ENCODE results near the gene ARHGAP15.

Gene ARHGAP15

DNA sequence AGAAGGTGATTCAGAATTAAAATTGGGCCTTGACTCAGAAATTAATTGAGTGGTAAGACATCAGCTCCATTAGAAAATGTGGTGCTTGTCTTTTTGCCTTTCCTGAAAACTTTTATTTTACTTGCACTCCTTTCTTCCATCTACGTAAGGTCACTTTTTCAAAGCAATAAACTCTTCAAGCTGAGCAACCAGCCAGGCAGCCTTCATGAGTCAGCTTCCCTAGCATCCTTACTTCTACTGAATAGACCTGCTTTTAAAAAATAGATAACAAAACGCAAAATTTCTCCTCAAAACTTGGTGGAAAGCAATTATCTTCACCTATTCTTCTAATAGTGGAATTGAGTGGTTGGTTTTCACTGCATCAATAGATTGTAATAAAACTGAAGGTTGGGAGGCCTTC is 504.2 kb downstream of the ARHGAP15 start:
- DNase-seq (ENCODE audit: low spot score) = no peak

- no peak for DNase-seq (ENCODE audit: low spot score)
These were observed 506.1 kb downstream of the ARHGAP15 start for GRCh38 chr2:143635302-143635701.

DNA sequence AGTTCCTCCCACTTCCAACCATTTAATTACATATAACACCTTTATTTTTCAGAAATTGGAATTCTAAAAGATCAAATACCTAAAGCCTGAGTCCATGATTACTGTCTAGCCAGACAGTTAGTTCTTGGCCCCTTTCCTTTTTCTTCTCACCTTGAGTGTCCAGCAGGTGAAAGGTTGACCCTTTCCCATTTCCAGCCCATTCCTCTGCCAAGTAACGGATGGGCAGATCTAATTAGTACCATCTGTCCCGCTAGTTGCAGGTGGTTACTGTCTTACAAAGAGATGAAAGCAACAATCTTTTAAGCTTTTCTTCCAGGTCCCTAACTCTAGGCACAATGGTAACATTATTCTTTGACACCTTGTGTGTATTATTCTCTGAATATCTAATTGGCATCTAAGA is 506.7 kb downstream of the ARHGAP15 start:
- DNase-seq (ENCODE audit: low spot score) = no peak

DNA sequence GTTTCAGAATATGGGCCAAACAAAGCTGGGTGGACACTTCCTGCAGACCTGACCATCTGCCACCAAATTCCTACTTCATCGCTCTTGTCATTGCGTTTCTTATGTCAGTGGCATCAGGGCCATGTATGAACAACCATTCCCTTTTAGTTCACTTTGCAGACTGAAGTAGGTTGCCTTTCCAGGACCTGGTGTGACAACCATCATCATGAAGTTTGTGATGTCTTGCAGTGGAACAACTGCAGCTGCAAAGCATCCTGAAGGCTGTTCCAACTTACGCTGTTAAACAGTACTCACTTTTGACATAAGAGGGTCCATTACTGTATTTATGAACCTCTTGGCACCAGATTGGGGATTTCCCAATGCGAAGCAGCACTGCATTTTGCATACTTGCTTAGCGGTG is 511.6 kb downstream of the ARHGAP15 start:
- DNase-seq (ENCODE audit: low spot score) = no peak

DNA sequence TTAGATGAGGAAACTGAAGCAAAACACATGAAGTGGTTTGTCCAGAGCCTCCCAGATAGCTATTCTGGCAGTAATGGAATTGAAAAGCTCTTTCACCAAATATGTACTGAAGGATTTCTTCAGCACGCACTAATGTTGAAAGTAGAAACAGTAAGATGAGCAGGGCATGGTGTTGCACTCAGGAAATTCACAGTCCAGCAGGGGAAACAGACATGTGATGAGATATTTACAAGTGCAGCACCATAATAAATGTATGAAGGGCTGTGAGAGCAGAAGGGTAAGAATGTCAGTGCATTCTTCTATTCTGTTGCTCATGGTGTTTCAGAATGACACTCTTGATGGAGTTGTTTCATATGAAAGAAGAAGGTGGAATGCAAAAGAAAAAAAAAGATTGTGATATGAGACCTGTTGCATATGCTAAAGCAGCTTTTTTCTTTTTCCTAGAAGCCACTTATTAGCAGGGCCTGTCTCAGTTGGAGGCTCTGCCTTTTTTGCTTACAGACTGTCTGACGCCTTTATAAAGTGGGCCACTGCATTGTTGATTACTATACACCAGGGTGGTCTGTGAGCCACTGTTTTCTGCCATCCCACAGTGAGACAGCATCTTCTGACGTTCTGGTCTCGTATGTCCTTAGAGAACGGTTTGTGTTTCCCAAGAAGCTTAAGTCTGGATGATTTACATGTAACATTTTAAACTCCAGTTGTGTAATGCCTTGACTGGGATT is 516.9 kb downstream of the ARHGAP15 start:
- DNase-seq (ENCODE audit: low spot score) = no peak

GRCh38 chr2:143649226-143649740 is 520.1 kb downstream of the ARHGAP15 start:
- no peak for DNase-seq (ENCODE audit: low spot score)

DNA sequence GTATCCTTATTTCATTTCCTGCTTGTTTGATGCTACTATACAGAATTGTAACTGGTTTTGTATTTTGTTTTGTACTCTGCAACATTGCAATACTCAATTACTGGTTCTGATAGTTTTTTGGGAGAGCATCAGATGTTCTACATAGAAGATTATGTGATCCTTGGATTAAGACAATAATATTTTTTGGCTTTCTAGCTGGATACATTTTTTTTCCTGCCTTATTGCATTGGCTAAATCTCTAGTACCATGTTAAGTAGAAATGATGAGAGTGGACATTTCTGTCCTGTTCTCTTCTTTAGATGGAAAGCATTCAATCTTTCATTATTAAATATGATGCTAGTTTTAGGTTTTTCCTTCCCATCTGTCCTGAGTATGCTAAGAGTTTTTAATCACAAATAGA is 523.5 kb downstream of the ARHGAP15 start:
- DNase-seq (ENCODE audit: low spot score) = no peak

DNA sequence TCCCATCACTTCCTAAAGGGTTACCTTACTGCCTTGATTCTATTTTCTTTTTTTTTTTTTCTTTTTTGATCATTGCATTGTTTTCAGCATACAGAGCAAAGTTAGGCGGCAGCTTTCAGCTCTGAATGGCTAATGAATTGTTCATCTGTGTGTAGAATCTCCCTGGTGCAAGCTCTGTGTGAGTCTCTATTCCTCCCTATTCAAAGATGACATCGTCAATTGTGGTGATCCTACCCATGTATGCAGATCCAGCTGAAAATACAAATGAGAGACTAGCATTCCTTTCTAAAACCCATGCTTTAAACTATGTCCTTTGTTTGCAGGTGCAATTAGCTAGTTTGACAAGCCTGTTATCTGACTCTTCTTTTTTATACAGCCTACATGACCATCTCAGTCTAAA is 539.0 kb downstream of the ARHGAP15 start:
- DNase-seq (ENCODE audit: low spot score) = no peak

DNA sequence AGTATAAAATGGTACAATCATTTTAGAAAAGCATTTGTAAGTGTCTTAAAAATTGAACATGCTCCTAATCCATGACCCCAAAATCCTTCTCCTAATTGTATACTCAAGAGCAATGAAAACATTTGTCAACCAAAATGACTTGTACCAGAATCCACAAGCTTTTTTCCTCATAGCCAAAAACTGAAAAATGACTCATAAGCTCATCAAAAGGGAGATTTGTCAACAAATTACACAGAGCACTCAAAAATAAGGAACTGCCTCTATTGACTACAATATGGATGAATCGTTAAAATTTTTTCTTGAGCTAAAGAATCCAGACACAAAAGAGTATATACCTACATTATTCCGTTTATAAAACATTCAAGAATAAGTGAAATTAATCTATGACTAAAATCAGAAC is 544.8 kb downstream of the ARHGAP15 start:
- DNase-seq (ENCODE audit: low spot score) = no peak

GRCh38 chr2:143675021-143675420 is 545.8 kb downstream of the ARHGAP15 start:
- DNase-seq (ENCODE audit: low spot score) = no peak

GRCh38 chr2:143679617-143680016 is 550.4 kb downstream of the ARHGAP15 start:
- DNase-seq (ENCODE audit: low spot score) = no peak

- DNase-seq (ENCODE audit: low spot score) = no peak
These were observed 551.7 kb downstream of the ARHGAP15 start for GRCh38 chr2:143680885-143681405.

DNA sequence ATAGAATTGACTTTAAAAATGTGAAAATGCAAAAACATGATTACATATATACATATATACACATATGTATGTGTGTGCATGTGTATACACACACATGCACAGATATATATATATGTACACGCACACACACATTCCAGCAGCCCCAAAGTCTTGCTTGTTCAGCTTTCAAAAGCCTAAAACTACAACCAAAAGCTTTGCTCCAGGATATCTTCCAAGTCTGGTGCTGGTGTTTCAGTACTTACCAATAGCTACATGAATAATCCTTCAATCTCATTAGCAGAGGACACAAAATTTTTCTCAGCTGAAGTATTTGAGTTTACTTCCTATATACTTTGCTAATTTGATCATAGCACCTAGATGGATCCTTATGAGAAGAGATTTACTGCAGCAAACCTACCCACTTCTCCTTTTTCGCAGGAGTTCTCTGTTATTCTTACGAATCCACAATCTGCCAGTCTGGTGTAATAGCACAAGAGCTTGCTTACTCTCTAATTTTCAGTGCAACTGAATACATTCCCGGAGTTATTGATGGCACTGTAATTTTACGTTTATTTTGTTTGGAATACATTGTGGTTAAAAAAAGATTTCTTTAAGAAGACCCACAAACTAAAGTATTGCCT is 553.3 kb downstream of the ARHGAP15 start:
- no peak for DNase-seq (ENCODE audit: low spot score)

GRCh38 chr2:143683977-143684376 is 554.8 kb downstream of the ARHGAP15 start:
- DNase-seq (ENCODE audit: low spot score) = no peak

GRCh38 chr2:143684551-143685320 is 555.5 kb downstream of the ARHGAP15 start:
- no peak for DNase-seq (ENCODE audit: low spot score)

- DNase-seq (ENCODE audit: low spot score) = no peak
These were observed 556.3 kb downstream of the ARHGAP15 start for GRCh38 chr2:143685421-143686078.

- DNase-seq (ENCODE audit: low spot score) = peak; percentile 47
These were observed 557.5 kb downstream of the ARHGAP15 start for GRCh38 chr2:143686585-143687164.

DNA sequence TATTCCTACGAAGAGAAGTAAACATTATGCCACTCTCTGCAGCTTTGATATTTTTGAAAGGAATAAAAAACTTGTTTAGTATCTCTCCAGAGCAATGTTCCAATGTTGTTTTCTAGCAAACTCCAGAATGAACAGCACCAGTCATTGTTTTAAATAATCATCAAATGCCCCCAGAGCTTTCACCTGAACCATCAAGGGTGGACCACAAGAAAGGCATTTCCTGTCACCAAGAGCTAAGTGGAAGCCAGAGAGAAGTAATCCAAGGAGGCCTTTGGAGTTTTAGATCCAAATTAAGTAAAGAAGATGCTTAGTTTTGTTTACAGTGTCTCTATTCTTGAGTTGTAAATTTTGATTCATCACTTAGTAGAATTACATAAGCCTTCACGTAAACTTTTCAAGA is 559.0 kb downstream of the ARHGAP15 start:
- DNase-seq (ENCODE audit: low spot score) = no peak

DNA sequence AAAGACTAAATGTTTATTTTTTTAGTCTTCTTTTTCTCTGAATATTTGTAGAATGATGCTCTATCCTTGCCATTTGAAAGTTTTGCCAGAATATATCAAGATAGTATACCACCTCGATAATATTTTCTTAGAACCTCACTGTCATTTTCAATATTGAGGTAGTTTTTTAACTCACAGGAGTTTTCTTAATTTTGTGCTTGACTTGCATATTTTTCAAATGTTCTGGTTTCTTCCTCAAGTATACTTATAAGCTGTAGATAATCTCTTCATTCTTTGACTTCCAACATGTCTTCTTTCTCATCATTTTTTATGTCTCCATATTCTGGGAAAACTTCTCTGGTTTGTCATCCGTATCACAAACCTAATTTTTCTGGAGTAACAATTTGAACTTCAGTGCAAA is 559.6 kb downstream of the ARHGAP15 start:
- no peak for DNase-seq (ENCODE audit: low spot score)

- no peak for DNase-seq (ENCODE audit: low spot score)
These were observed 560.3 kb downstream of the ARHGAP15 start for GRCh38 chr2:143689541-143689940.

DNA sequence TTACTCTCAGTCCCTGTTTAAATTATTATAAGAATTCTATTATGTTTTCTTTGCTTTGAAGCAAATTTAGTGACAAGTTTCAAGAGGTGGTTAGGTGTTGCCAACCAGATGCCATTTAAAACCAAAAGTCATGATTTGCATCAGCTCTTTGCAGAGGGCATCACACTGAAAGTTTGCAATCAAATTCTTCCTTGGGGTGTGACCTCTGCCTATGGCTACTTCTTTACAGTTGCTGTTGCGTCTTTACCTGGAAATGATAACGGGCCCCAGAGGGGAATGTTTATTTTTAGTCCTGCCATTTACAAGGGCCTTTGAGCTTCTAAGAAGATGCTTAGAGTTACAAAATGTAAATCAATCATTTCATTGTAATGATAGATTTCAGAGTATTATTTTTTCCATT is 561.0 kb downstream of the ARHGAP15 start:
- no peak for DNase-seq (ENCODE audit: low spot score)

DNA sequence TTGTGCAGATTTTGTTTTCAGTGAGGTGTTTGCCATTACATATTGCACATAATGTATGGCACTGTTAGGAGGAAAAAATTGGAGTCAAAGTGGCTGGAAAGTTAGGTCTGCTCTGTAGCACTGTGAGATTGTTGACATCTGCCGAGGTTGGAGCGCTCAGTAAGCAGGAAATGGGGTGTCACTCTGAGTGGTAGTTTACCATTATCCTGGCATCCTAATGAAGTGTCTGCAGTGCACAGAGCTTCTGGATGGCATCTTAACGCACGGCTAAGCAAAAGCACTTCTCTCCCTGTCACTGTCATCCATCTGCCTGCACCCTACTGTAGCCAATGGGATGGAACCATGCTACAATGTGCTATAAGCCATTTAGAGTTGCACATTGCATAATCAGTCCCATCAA is 561.9 kb downstream of the ARHGAP15 start:
- DNase-seq (ENCODE audit: low spot score) = no peak
